Stimulated activated naive B cell treated with anti-CD40 and anti-IgM and Interleukin-4, amounts not matched to agents 10 μg/mL and 1 μg/mL and 100 μg/mL, for 72 hours (primary cell): ENCODE measurements around the gene COA8.
"Not testable (repeated sequence)": the region's sequence is repeated elsewhere in the genome, so short reads cannot be mapped to it uniquely, and the experiment has no call there.

Experiments used
- ATAC-seq, 2 donors: fragments of 150-1000 bp; cut with Tn5 transposase; replicated peaks; 2 replicates each; pipeline ENCODE4 v1.10.0; 2021; ENCODE audit warnings: moderate library complexity in 1 of 2
- DNase-seq: peaks from one replicate; pipeline ENCODE4 v3.0.0; 2021
- H3K27ac Mint-ChIP-seq: one replicate; pipeline ENCODE4 v1.8.0; 2022; ENCODE audit warnings: mild to moderate bottlenecking, mixed read lengths
- H3K27me3 Mint-ChIP-seq, 2 donors: one replicate each; pipeline ENCODE4 v1.8.0; 2022; ENCODE audit warnings: mixed read lengths in 2 of 2
- H3K36me3 Mint-ChIP-seq, 2 donors: one replicate each; pipeline ENCODE4 v1.8.0; 2022; ENCODE audit warnings: mixed read lengths in 2 of 2, mild to moderate bottlenecking in 1 of 2
- H3K4me1 Mint-ChIP-seq, 2 donors: one replicate each; pipeline ENCODE4 v1.8.0; 2022; ENCODE audit warnings: mixed read lengths in 2 of 2, mild to moderate bottlenecking in 1 of 2
- H3K4me3 Mint-ChIP-seq, 2 donors: one replicate each; pipeline ENCODE4 v1.8.0; 2022; ENCODE audit warnings: mild to moderate bottlenecking in 2 of 2, mixed read lengths in 2 of 2, moderate library complexity in 1 of 2
- H3K9me3 Mint-ChIP-seq, 2 donors: one replicate each; pipeline ENCODE4 v1.8.0; 2022; ENCODE audit warnings: mixed read lengths in 2 of 2, mild to moderate bottlenecking in 1 of 2

COA8 gene

DNA sequence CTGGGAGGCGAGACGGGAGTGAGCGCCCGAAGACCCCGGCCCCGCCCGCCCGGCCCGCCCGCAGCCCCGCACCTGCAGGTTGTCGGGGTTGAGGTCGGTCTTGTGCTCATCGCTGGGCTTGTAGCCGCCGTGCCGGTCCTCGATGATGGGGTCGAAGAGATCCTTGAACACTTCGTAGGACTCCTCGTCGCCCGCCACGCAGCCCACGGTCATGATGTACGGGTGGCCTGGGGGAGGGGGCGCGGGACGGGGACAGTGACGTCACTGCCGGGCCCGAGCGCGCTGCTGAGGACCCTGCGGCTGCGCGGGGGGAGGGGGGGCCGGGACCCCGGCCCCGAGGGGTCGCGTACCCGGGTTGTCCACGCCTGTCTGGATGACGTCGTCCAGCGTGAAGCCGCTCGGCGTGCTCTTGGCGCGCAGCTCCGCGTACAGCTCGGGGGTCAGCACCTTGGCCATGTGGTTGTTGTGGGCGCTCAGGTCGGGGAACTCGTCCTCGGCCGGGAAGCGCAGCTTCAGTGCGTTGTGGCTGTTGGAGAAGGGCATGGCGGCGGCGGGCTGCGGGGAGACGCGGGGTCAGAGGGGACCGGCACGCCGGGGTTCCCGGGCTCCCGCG lies 40.7 kb upstream of the COA8 start:
- peak overlapping the region; percentile 46 for H3K4me3 Mint-ChIP-seq
- peaks cover 25 to 47% of the 10 kb centered on the region in 2 donors for H3K4me1 Mint-ChIP-seq
- H3K36me3 Mint-ChIP-seq = peaks cover 3 to 5% of the 10 kb centered on the region in 2 donors
- H3K9me3 Mint-ChIP-seq = no peaks in the 10 kb centered on the region
- DNase-seq (no peak), ATAC-seq (no peak)
- H3K27me3 Mint-ChIP-seq = peaks cover 0 to 12% of the 10 kb centered on the region in 2 donors
- H3K27ac Mint-ChIP-seq = no peak overlapping the region

DNA sequence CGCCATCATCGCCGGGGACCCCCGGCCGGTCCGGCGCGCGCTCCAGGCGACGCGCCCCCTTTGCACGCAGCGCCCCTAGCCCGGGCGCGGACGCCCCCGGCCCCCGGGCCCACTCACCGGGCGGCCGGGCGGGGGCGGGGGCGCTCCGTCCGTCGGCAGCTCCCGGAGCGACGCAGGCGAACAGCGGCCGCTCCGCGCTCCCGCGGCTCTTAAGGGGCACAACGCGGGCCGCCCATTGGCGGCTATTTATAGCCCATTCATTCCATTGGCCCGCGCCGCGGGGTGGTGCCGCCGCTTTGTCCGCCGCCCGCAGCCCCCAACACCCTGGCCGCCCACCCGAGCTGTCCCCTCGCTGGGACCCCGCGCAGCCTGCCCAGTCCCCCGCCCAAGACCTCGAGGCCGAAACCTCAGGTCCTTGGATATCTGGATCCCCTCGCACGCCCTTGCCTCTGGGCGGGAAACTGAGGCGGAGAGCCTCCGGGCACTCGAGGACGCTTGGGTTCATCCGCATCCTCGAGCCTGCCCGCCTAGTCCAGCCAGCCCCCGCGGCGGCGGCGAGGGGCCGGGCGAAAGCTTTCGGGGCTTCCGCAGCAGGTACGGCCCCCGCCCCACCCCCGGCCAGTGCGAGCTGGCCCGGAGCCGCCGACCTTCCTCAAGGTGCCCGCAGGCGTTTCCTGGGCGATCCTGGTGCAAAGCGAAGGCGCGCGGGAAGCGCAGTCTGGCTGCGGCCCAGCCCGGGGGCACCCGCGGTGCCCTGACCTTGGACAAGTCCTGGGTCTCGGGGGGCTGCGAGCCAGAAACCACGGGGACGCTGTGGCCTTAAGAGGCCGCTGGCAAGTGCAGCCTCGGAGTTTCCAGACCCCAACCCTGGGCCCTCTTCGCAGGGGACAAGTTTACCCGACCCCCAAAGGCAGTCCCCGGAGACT lies 39.8 kb upstream of the COA8 start, which contains the start of gene CKB:
Gene CKB (minus strand): TSS at position 182 of the 926 bp plus-strand sequence. CDS start 337 bp downstream, outside the sequence.
- ATAC-seq (no peak), DNase-seq (no peak)
- H3K9me3 Mint-ChIP-seq = no peaks in the 10 kb centered on the region
- H3K27ac Mint-ChIP-seq = no peak within 1 kb of the TSS
- H3K36me3 Mint-ChIP-seq = peaks cover 3 to 5% of the 10 kb centered on the region in 2 donors
- peak within 1 kb of the TSS; percentile 46 for H3K4me3 Mint-ChIP-seq
- peaks cover 33 to 55% of the 10 kb centered on the region in 2 donors for H3K4me1 Mint-ChIP-seq
- H3K27me3 Mint-ChIP-seq = peaks cover 0 to 12% of the 10 kb centered on the region in 2 donors

DNA sequence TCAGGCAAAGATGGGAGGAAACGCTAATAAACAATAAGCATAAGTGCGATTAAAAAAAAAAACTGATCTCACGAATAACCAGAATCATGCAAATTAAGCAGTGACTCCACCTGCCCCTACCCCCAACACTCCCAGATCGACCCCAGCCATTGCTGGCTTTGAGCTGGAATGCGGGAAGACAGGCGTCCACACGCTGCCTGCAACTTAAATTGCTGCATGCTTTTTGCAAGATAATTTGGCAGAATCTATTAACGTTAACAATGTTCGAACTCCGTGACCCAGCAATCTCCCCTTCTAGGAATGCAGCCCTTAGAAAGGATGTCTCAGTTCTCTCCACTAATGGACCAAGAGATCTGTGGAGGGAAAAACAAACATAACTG lies 39.2 kb upstream of the COA8 start:
- H3K36me3 Mint-ChIP-seq = peaks cover 3 to 5% of the 10 kb centered on the region in 2 donors
- peak overlapping the region; percentile 6 to 25 for H3K4me3 Mint-ChIP-seq
- peaks cover 0 to 12% of the 10 kb centered on the region in 2 donors for H3K27me3 Mint-ChIP-seq
- H3K9me3 Mint-ChIP-seq = no peaks in the 10 kb centered on the region
- ATAC-seq = no peak
- DNase-seq = no peak
- peaks cover 37 to 57% of the 10 kb centered on the region in 2 donors for H3K4me1 Mint-ChIP-seq
- no peak overlapping the region for H3K27ac Mint-ChIP-seq

DNA sequence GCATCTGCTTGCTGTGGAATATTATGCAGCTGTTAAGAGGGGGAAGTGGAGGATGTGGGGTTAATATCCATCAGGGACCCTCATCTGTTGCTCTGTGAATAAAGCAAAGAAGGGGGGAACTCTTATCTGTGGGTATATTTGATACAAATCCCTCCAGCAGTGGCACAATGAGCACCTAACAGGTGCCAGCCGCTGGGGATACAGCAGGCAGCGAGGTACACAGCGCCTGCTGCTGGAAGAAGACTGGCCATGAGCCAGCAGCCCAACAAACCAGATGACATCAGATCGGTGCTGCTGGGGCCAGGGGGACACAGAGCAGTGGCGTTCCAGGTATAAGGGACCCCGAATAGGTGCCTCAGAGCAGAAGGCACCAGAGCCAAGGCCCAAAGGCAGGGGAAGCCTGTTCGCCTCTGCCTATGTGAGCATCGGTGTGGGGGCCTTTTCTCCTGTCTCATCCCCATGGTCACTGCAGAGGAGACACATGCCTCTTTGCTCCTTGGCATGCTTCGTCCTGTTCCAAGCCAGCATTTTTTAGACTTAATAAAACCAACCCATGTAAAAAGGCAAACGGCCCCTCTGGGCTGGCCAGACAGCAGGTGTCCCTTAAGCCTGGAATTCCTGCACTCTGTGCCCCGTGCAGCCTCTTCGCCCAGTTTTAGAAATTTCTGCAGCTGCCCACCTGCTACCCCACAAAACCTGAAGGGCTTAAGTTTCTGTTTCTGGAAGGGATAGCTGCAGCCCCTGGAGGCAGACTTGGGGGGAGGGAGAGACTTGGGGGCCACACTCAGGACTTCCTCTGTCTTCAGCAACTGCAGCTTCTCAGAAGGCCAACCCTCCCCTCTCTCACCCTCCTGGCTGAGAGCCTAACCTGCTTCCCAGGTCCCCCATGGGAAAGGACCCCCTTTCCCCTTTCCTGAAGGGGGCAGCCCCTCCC lies 38.5 kb upstream of the COA8 start:
- Mint-ChIP-seq H3K36me3 (peaks cover 5 to 7% of the 10 kb centered on the region in 2 donors), H3K27me3 (peaks cover 0 to 11% of the 10 kb centered on the region in 2 donors), H3K4me3 (no peak overlapping the region), H3K27ac (no peak overlapping the region), H3K9me3 (no peaks in the 10 kb centered on the region), H3K4me1 (peaks cover 32 to 53% of the 10 kb centered on the region in 2 donors)
- ATAC-seq = no peak
- no peak for DNase-seq

DNA sequence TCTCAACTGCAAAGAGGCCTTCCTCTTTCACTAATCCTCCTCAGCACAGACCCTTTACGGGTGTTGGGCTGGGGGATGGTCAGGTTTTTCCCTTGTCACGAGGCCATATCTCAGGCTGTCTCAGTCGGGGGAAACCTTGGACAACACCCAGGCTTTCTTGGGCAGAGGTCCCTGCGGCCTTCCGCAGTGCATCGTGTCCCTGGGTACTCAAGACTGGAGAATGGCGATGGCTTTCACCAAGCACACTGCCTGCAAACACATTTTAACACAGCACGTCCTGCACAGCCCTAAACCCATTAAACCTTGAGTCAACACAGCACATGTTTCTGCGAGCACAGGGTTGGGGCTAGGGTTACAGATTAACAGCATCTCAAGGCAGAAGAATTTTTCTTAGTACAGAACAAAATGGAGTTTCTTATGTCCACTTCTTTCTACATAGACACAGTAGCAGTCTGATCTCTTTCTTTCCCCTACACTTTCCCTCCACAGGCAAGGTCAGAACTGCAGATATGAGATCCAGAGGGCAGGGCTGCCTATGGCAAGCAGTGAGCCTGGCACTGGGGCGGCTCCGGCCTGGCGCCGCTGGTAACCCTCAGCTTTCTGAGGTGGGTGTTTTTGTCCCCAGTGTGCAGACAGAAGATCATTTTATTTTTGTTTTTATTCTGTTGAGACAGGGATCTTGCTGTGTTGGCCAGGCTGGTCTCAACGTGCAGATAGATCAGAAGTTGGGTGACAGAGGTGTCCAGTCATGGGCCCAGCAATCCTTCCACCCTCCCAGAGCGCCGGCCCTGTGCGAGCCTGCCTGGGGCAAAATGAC lies 37.1 kb upstream of the COA8 start:
- H3K27me3 Mint-ChIP-seq, DNase-seq, H3K4me3 Mint-ChIP-seq, ATAC-seq, H3K9me3 Mint-ChIP-seq: not testable (repeated sequence)
- Mint-ChIP-seq H3K4me1 (peaks cover 36 to 54% of the 10 kb centered on the region in 2 donors), H3K27ac (peak overlapping the region; percentile 56), H3K36me3 (peaks cover 10 to 15% of the 10 kb centered on the region in 2 donors)

DNA sequence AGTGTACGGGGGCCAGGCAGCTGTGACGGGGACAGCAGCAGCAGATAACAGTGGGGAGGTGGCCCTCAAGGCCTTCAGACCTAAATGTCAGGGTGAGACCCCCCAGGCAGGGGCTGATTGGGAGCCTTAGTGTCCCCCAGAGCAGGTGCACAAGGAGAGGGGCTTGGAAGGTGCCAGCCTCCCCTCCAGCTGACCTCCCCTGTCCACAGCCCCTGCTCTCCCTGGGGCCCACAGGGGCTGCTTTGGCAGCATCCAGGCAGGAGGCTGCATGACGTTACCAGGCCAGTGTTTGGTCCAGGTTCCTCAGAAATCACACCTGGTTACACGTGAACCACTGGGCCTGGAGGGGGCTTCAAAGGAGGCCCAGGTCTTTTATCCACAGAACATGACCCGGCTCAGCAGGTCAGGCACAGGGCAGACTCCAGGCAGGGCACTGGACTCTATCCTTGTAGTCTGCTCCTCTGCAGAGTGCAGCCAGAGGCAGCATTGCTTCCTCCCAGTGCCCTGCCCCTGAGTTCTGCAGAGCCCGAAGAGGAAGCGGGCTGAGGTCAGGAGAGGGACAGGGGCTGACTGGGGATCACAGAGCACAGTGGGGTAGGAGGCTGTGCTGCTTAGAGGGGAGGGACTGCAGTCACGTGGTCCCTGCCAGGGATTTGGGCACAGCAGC lies 36.4 kb upstream of the COA8 start:
- ATAC-seq (no peak), DNase-seq (no peak)
- peaks cover 42 to 61% of the 10 kb centered on the region in 2 donors for H3K4me1 Mint-ChIP-seq
- H3K27ac Mint-ChIP-seq = peak overlapping the region; percentile 59
- no peaks in the 10 kb centered on the region for H3K27me3 Mint-ChIP-seq
- no peaks in the 10 kb centered on the region for H3K9me3 Mint-ChIP-seq
- H3K4me3 Mint-ChIP-seq = peak overlapping the region in 1 of 2 donors; percentile 8
- peaks cover 13 to 16% of the 10 kb centered on the region in 2 donors for H3K36me3 Mint-ChIP-seq

DNA sequence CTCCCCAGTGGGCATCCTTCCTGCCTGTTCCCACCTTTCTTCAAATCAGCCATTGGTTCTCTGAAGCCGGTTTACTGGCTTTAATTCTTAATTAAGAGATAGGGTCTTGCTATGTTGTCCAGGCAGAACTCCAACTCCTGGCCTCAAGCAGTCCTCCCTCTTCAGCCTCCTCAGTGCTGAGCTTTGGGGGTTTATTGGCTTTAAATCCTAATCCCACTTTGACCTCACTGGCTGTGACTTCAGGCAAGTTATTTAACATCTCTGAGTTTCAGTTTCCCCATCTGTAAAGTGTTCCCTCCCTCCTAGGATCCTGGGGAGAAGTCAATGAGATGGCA lies 35.9 kb upstream of the COA8 start:
- DNase-seq (no peak), ATAC-seq (no peak)
- Mint-ChIP-seq H3K9me3 (no peaks in the 10 kb centered on the region), H3K4me1 (peaks cover 44 to 66% of the 10 kb centered on the region in 2 donors), H3K27me3 (no peaks in the 10 kb centered on the region), H3K36me3 (peaks cover 17 to 20% of the 10 kb centered on the region in 2 donors), H3K4me3 (peak overlapping the region; percentile 94 to 97), H3K27ac (peak overlapping the region; percentile 96)

DNA sequence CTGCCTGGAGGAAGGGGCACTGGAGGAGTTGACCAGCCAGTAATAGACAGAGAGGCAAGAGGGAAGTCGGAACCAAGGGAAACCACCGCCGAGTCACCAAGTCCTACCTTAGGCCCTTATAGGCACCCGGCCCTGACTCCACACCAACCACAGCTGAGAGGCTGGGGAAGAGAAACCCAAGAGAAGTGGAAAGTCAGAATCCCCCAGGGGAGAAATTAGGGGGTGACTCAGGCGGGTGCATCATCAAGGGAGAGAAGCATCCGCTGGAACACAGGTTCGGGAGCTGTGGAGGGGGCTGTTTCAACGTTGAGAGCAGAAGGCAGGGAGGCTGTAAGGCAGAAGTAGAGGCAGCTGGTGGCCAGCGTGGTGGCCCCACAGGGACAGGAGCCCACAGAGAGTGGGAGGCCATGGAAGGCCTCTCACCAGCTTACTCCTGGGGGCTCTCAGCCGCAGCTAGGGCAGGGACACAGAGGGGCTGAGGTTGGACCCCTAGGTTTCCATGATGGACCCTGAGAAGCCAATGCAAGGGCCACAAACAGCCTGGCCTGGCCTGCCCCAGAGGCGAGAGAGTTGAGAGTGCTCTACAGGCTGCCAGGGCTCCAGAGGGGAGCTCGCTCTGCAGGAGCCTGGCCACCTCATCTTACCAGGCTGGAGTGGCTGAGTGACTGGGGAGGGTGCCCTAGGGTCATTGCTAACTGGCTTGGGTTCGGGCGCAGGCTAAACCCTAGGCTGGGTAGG lies 35.2 kb upstream of the COA8 start:
- peak; percentile 92 for DNase-seq
- Mint-ChIP-seq H3K9me3 (no peaks in the 10 kb centered on the region), H3K27ac (peak overlapping the region; percentile 96)

DNA sequence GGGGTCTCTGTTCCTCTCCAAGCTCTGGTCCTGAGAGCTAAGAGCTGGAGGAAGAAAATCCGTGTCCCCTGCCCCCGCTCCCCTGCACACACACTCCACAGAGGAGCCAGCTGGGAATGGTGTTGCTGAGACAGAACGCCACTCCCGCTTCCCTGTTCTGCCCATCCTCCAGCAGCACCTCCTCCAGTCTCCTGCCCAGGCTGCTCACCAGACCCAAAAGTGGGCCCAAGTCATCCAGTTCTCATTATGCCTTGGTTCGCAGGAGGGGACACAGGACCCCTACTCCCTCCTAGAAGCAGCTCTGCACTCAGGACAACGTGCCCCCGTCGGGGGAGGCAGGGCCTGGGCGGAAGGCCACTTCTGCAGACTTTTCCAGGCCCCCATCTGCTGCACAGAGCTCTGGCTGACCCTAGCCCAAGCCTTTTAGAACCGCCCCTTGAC lies 34.6 kb upstream of the COA8 start:
- Mint-ChIP-seq H3K27ac (peak overlapping the region; percentile 96), H3K9me3 (no peaks in the 10 kb centered on the region), H3K4me3 (peak overlapping the region; percentile 94 to 97), H3K4me1 (peaks cover 44 to 64% of the 10 kb centered on the region in 2 donors), H3K36me3 (peaks cover 20 to 23% of the 10 kb centered on the region in 2 donors), H3K27me3 (no peaks in the 10 kb centered on the region)
- ATAC-seq (no peak), DNase-seq (no peak)

More for the DNA sequence above, 35.2 kb upstream of the COA8 start:
- H3K36me3 Mint-ChIP-seq = peaks cover 19 to 20% of the 10 kb centered on the region in 2 donors
- H3K27me3 Mint-ChIP-seq = no peaks in the 10 kb centered on the region
- H3K4me1 Mint-ChIP-seq = peaks cover 44 to 69% of the 10 kb centered on the region in 2 donors
- ATAC-seq = peak; percentile 93
- H3K4me3 Mint-ChIP-seq = peak overlapping the region; percentile 94 to 97

DNA sequence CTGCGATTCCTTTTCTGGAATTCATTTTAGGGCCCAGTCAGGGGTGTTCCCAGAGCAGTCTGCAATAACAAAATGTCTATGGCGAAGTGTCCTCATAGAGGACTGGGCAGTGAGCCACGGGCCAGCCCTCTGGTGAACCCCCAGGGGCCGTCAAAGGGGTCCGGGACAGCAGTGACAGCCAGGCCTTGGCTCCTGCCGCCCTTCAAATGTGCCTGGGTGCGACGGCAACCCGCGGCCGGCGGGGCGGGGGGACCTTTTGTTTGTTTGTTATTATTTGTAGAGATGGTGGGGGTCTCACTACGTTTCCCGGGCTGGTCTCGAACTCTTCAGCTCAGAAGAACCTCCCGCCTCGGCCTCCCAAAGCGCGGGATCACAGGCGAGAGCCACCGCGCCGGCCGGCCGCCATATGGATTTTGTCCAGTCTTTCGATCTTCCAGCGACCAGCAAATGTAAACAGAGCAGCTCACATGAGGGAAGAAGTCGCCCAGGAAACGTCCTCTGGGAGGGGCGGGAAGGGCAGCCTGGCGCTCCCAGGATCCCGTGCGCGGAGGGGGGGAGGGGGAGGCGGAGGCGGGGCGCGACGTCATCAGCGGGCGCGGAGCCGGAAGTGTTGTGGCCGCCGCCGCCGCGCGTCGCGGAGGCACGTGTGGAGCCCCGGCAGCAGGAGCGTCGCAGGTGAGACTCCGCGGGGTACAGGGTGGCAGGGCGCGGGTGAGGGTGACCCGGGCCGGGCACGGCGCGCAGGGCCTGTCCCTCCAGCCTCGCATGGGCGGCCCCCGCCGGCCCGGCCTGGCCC lies 34.0 kb upstream of the COA8 start, which contains the start of gene TRMT61A:
Gene TRMT61A (plus strand): TSS at position 610 of the 796 bp plus-strand sequence. CDS start 783 bp downstream, outside the sequence.
- ATAC-seq (peak; percentile 31 to 41), DNase-seq (peak; percentile 54)
- peak within 1 kb of the TSS; percentile 96 for H3K27ac Mint-ChIP-seq
- H3K4me1 Mint-ChIP-seq = peaks cover 44 to 63% of the 10 kb centered on the region in 2 donors
- no peaks in the 10 kb centered on the region for H3K27me3 Mint-ChIP-seq
- H3K4me3 Mint-ChIP-seq = peak within 1 kb of the TSS; percentile 94 to 97
- peaks cover 20 to 23% of the 10 kb centered on the region in 2 donors for H3K36me3 Mint-ChIP-seq
- H3K9me3 Mint-ChIP-seq = no peaks in the 10 kb centered on the region
